Measurements from ENCODE around the gene TMEM201. TPM values are rescaled to one million over a fixed set of nuclear protein-coding genes. Genes with fewer than 3 reads are reported as not detected.

TMEM201 gene
- total RNA-seq, 2 experiments from 2014 or later: 7.5 to 21.9 TPM

- BruUV-seq (replicated peaks): no TSS peak
- no peak overlapping the region for H3K4me3 ChIP-seq (ENCODE audit: low read depth, low read length, poor library complexity, severe bottlenecking)
- H2AFZ ChIP-seq (ENCODE audit: low read length): no peak overlapping the region
- ChIA-PET POLR2A (interaction anchor here (0.9 to 1.5 kb wide), 2 partner anchors 13 to 19 kb away, joined by 5 to 7 read pairs; partner anchors contain the start of gene PIK3CD), CTCF (ENCODE audit: unreplicated experiment) (no interaction called here)
- H4K20me1 ChIP-seq (ENCODE audit: insufficient read depth, low read length): no peaks in the 10 kb centered on the region
- no peak overlapping the region for H3K27ac ChIP-seq (ENCODE audit: low read depth, low read length, poor library complexity, severe bottlenecking)
- H3K4me1 ChIP-seq (ENCODE audit: insufficient read depth, low read length, poor library complexity, severe bottlenecking): peaks cover 34% of the 10 kb centered on the region
- intact Hi-C loops (cut with micrococcal nuclease; ENCODE audit: unreplicated experiment): no loop called here
- TF ChIP-seq EZH2phosphoT487 (IDR thresholded peaks at IDR 0.05; ENCODE audit: borderline replicate concordance, low read depth, low read length): no peak
- TF ChIP-seq, protein P1, sequence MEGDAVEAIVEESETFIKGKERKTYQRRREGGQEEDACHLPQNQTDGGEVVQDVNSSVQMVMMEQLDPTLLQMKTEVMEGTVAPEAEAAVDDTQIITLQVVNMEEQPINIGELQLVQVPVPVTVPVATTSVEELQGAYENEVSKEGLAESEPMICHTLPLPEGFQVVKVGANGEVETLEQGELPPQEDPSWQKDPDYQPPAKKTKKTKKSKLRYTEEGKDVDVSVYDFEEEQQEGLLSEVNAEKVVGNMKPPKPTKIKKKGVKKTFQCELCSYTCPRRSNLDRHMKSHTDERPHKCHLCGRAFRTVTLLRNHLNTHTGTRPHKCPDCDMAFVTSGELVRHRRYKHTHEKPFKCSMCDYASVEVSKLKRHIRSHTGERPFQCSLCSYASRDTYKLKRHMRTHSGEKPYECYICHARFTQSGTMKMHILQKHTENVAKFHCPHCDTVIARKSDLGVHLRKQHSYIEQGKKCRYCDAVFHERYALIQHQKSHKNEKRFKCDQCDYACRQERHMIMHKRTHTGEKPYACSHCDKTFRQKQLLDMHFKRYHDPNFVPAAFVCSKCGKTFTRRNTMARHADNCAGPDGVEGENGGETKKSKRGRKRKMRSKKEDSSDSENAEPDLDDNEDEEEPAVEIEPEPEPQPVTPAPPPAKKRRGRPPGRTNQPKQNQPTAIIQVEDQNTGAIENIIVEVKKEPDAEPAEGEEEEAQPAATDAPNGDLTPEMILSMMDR (conservative IDR thresholded peaks at IDR 0.05; ENCODE audit: low read length): no peak
- H3K9me3 ChIP-seq (ENCODE audit: low read length): no peaks in the 10 kb centered on the region
- H3K9me2 ChIP-seq (ENCODE audit: insufficient read depth, low read length): no peaks in the 10 kb centered on the region
- no peak overlapping the region for H3K4me2 ChIP-seq (ENCODE audit: low read length)
- H3K79me2 ChIP-seq (ENCODE audit: insufficient read depth, low read depth, low read length): no peaks in the 10 kb centered on the region
- no peak for DNase-seq (ENCODE audit: low spot score)
- no peaks in the 10 kb centered on the region for H3K36me3 ChIP-seq (ENCODE audit: insufficient read depth, low read length)
Observed at GRCh38 chr1:9631613-9632012, 42.9 kb downstream of the TMEM201 start.

GRCh38 chr1:9633493-9633892, 44.8 kb downstream of the TMEM201 start:
- no peaks in the 10 kb centered on the region for H3K9me2 ChIP-seq (ENCODE audit: insufficient read depth, low read length)
- H2AFZ ChIP-seq (ENCODE audit: low read length): no peak overlapping the region
- intact Hi-C loops (cut with micrococcal nuclease; ENCODE audit: unreplicated experiment): no loop called here
- CTCF ChIA-PET (ENCODE audit: unreplicated experiment): no interaction called here
- no peaks in the 10 kb centered on the region for H3K9me3 ChIP-seq (ENCODE audit: low read length)
- BruUV-seq (replicated peaks): no TSS peak
- POLR2A ChIA-PET: no interaction called here
- H4K20me1 ChIP-seq (ENCODE audit: insufficient read depth, low read length): no peaks in the 10 kb centered on the region
- DNase-seq (ENCODE audit: low spot score): no peak
- H3K4me2 ChIP-seq (ENCODE audit: low read length): no peak overlapping the region
- no peaks in the 10 kb centered on the region for H3K36me3 ChIP-seq (ENCODE audit: insufficient read depth, low read length)
- no peaks in the 10 kb centered on the region for H3K79me2 ChIP-seq (ENCODE audit: insufficient read depth, low read depth, low read length)
- no peak overlapping the region for H3K4me3 ChIP-seq (ENCODE audit: low read depth, low read length, poor library complexity, severe bottlenecking)
- no peak overlapping the region for H3K27ac ChIP-seq (ENCODE audit: low read depth, low read length, poor library complexity, severe bottlenecking)
- no peak for TF ChIP-seq EZH2phosphoT487 (IDR thresholded peaks at IDR 0.05; ENCODE audit: borderline replicate concordance, low read depth, low read length)
- TF ChIP-seq, protein P1 (conservative IDR thresholded peaks at IDR 0.05; ENCODE audit: low read length): no peak
- H3K4me1 ChIP-seq (ENCODE audit: insufficient read depth, low read length, poor library complexity, severe bottlenecking): peaks cover 18% of the 10 kb centered on the region

DNA sequence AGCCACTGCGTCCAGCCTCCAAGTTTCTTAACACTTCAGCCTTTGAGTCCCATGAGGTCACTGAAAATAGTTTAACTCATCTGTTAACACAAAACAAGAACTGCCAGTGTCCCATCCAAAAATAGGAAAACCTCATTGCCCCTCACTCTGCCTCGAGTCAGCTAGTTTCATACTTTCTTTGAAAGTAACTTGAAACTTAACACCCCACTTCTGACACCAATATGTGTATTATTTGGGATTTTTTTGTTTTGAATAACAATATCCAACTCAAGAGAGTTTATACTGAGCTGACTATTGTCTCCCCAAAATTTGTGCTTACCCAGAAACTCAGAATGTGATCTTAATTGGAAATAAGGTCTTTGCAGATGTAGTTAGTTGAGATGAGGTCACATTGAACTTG, 45.9 kb downstream of the TMEM201 start:
- Histone ChIP-seq H3K4me1 (ENCODE audit: insufficient read depth, low read length, poor library complexity, severe bottlenecking) (peaks cover 12% of the 10 kb centered on the region), H3K9me3 (ENCODE audit: low read length) (no peaks in the 10 kb centered on the region), H2AFZ (ENCODE audit: low read length) (no peak overlapping the region), H3K4me3 (ENCODE audit: low read depth, low read length, poor library complexity, severe bottlenecking) (no peak overlapping the region), H3K9me2 (ENCODE audit: insufficient read depth, low read length) (no peaks in the 10 kb centered on the region), H3K27ac (ENCODE audit: low read depth, low read length, poor library complexity, severe bottlenecking) (no peak overlapping the region), H3K36me3 (ENCODE audit: insufficient read depth, low read length) (no peaks in the 10 kb centered on the region), H3K79me2 (ENCODE audit: insufficient read depth, low read depth, low read length) (no peaks in the 10 kb centered on the region), H4K20me1 (ENCODE audit: insufficient read depth, low read length) (no peaks in the 10 kb centered on the region), H3K4me2 (ENCODE audit: low read length) (no peak overlapping the region)
- intact Hi-C loops (cut with micrococcal nuclease; ENCODE audit: unreplicated experiment): no loop called here
- DNase-seq (ENCODE audit: low spot score): no peak
- ChIA-PET POLR2A (no interaction called here), CTCF (ENCODE audit: unreplicated experiment) (no interaction called here)
- TF ChIP-seq EZH2phosphoT487 (IDR thresholded peaks at IDR 0.05; ENCODE audit: borderline replicate concordance, low read depth, low read length): no peak
- TF ChIP-seq, protein P1 (conservative IDR thresholded peaks at IDR 0.05; ENCODE audit: low read length): no peak
- no TSS peak for BruUV-seq (replicated peaks)

Data from OCI-LY7 (cell line).